ENCODE data around the gene KRT3. TPM values are rescaled to one million over a fixed set of nuclear protein-coding genes. Genes with fewer than 3 reads are reported as not detected.

The KRT3 gene
- total RNA-seq, 2 experiments from 2014 or later = not detected

DNA sequence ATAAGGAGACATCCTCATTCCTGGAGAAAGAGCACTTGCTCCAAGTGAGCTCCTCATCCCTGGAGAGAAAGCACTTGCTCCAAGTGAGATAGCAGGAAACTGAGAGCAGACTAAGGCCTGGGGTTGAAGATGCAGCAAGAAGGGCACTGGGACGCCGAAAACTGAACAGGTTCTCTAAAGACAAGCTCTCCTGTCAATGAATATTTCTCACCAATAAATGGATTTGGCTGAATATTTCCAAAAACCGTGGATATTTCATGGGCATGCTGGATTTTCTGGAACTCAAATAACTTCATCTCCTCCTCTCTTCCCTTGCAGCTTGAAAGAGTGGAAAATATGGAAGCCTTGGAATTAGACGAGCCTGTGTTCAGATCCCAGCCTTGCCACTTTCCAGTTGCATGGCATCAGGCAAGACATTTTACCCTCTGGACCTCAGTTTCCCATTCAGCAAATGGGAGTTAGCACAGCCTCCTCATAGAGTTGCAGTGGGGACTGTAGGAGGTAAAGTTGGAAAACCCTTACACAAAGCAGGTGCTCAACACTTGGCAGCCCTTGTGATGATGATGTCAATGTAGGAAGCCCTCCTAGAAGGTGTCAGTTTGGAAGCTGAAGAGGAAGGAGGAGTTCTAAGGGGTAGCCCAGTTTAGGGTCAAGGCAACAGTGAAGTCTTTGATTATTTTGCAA lies 14.4 kb downstream of the KRT3 start:
- no peak overlapping the region for H3K4me3 Mint-ChIP-seq
- DNase-seq (no peak), ATAC-seq (ENCODE audit: low read depth) (no peak)
- no peaks in the 10 kb centered on the region for H3K9me3 Mint-ChIP-seq
- H3K27me3 Mint-ChIP-seq = peaks cover 15% of the 10 kb centered on the region
- H3K27ac Mint-ChIP-seq = no peak overlapping the region
- H3K4me1 Mint-ChIP-seq = no peaks in the 10 kb centered on the region
- H3K36me3 Mint-ChIP-seq = no peaks in the 10 kb centered on the region
- POLR2A ChIA-PET = no interaction called here

DNA sequence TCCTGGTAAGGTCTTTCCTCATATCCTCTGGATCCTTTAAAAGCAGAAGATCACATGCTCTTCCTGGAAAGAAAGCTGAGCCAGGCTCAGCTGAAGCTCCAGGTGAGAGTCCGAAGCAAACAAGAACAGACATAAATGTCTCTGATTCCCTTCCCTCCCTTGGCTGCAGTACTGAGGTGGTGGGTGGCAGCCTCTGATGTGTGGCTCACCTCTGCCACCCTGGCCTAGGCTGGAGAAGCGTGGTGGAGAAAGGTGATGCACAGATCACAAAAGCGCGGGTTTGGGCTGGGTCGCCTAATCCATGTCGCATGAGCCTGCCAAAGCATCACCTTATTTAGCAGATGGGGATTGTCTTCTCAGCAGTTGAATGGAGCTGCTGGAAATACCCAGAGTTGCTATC lies 16.0 kb downstream of the KRT3 start:
- Mint-ChIP-seq H3K27ac (no peak overlapping the region), H3K36me3 (no peaks in the 10 kb centered on the region), H3K4me1 (no peaks in the 10 kb centered on the region), H3K27me3 (peaks cover 17% of the 10 kb centered on the region), H3K4me3 (no peak overlapping the region), H3K9me3 (no peaks in the 10 kb centered on the region)
- ATAC-seq (ENCODE audit: low read depth) = no peak
- no peak for DNase-seq
- POLR2A ChIA-PET = no interaction called here

DNA sequence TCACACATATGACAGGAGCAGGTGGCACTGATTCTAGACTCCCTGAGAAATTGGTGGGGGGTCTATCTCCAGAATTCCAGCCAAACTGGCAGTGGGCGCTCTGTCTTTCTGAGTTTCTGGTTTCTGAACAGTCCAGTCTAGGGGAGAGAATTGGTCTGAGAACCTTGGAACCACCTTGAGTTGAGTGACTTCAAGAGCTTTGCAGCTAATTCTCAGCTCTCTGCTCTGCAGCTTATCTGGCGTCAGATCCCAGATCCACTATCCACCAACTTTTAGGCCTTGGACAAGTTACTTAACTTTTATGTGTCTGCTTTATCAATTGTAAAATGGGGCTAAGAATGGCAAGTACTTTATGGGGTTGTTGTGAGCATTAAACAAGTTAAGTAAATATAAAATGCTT lies 17.1 kb downstream of the KRT3 start:
- peaks cover 15% of the 10 kb centered on the region for H3K27me3 Mint-ChIP-seq
- POLR2A ChIA-PET = no interaction called here
- DNase-seq = no peak
- H3K4me3 Mint-ChIP-seq = no peak overlapping the region
- no peaks in the 10 kb centered on the region for H3K4me1 Mint-ChIP-seq
- no peaks in the 10 kb centered on the region for H3K9me3 Mint-ChIP-seq
- no peak overlapping the region for H3K27ac Mint-ChIP-seq
- no peak for ATAC-seq (ENCODE audit: low read depth)
- no peaks in the 10 kb centered on the region for H3K36me3 Mint-ChIP-seq

DNA sequence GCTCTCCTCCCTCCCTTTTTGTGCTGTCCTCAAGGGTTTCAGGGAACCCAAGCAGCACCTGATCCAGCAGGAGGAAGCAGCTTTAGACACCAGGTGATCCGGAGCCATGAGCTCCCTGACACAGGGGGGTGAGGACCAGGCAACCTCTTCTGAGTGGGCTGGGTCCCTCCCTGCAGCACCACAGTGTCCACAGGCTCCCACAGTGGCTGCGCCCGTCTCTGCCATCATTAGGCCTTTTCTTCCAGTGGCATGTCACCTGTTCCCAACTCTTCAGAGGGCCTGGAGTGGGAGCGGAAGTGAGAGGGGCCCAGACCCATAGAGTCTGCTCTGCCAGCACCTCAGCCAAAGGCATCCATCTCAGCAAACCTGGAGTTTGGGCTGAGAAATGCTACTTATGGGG lies 18.4 kb downstream of the KRT3 start:
- H3K27ac Mint-ChIP-seq = no peak overlapping the region
- DNase-seq (no peak), ATAC-seq (ENCODE audit: low read depth) (no peak)
- no peaks in the 10 kb centered on the region for H3K36me3 Mint-ChIP-seq
- H3K9me3 Mint-ChIP-seq = no peaks in the 10 kb centered on the region
- H3K27me3 Mint-ChIP-seq = peaks cover 20% of the 10 kb centered on the region
- no peaks in the 10 kb centered on the region for H3K4me1 Mint-ChIP-seq
- POLR2A ChIA-PET = no interaction called here
- H3K4me3 Mint-ChIP-seq = no peak overlapping the region

DNA sequence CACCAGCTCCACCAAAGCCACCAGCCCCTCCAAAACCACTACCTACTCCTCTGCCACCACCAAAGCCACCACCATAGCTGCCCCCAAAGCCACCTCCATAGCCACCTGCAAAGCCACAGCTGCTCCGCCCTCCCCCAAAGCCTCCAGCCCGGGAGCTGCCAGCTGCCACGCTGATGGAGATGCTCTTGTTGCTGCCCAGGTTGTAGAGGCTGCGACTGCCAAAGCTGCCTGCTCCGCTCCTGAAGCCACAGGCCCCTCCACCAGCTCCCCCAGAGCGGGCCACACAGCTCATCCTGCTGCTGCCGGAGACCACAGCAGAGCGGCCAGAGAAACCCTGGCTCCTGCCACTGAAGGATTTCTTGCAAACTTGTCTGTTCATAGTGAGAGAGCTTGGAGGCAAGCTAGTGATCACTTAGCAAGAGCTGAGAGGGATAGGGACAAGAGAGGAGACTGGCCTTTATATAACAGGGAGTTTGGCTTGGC lies 19.0 kb downstream of the KRT3 start, which contains the start of gene KRT76:
Gene KRT76, minus strand, starts transcription at position 433 of the 483 bp plus-strand sequence. Its CDS starts 54 bp downstream, at position 379.
- H3K27ac Mint-ChIP-seq = no peak within 1 kb of the TSS
- peaks cover 20% of the 10 kb centered on the region for H3K27me3 Mint-ChIP-seq
- ATAC-seq (ENCODE audit: low read depth) (no peak), DNase-seq (no peak)
- POLR2A ChIA-PET = no interaction called here
- H3K4me1 Mint-ChIP-seq = no peaks in the 10 kb centered on the region
- no peaks in the 10 kb centered on the region for H3K36me3 Mint-ChIP-seq
- H3K9me3 Mint-ChIP-seq = no peaks in the 10 kb centered on the region
- no peak within 1 kb of the TSS for H3K4me3 Mint-ChIP-seq

DNA sequence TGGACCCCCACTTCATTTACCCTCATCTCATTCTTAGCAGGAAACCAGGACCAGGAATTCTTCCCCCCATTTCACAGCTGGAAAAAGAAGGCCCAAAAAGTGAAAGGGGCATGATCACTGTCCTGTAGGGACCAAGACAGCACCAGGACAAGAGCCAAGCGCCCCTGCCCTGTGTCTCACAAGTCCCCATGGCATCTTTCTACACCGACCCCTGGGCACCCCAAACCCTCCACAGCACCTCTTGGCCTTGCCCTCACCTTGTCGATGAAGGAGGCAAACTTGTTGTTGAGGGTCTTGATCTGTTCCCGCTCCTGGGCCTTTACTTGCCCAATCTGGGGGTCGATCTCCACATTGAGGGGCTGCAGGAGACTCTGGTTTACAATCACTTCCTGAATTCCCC lies 19.5 kb downstream of the KRT3 start:
- Mint-ChIP-seq H3K27ac (no peak overlapping the region), H3K36me3 (no peaks in the 10 kb centered on the region), H3K4me3 (no peak overlapping the region), H3K9me3 (no peaks in the 10 kb centered on the region), H3K27me3 (peaks cover 20% of the 10 kb centered on the region), H3K4me1 (no peaks in the 10 kb centered on the region)
- no peak for ATAC-seq (ENCODE audit: low read depth)
- POLR2A ChIA-PET = no interaction called here
- no peak for DNase-seq

DNA sequence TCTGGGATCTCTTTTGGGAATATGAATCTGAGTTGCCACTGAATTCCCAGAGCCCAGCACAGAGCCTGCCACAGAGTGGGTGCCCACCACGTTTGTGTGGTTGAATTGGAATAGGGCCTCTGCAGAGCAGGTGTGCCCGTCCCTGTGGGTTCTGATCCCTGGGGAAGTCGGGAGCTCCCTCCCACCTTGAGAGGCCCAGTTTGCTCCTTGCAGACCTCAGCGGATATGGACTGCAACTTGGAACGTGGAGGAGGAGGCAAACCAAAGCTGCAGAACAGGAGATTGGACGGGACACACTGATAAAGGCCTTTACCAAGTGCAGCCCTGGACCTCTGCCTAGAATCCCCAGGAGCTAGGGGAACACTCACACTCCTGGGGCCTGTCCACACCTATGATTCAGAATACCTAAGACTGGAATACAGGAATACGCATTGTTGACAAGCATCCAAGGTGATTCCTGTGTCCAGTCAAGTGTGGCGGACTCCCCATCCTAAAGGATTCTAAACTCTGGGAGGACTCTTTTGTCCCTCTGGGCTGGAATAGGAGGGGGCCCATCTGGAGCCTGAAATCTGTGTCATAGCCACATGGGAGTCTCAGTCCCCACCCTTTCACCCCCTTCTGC lies 21.2 kb downstream of the KRT3 start:
- no peak overlapping the region for H3K27ac Mint-ChIP-seq
- peaks cover 21% of the 10 kb centered on the region for H3K27me3 Mint-ChIP-seq
- ATAC-seq (ENCODE audit: low read depth) (no peak), DNase-seq (no peak)
- peaks cover 2% of the 10 kb centered on the region for H3K9me3 Mint-ChIP-seq
- H3K4me1 Mint-ChIP-seq = no peaks in the 10 kb centered on the region
- no peaks in the 10 kb centered on the region for H3K36me3 Mint-ChIP-seq
- POLR2A ChIA-PET = no interaction called here
- no peak overlapping the region for H3K4me3 Mint-ChIP-seq

DNA sequence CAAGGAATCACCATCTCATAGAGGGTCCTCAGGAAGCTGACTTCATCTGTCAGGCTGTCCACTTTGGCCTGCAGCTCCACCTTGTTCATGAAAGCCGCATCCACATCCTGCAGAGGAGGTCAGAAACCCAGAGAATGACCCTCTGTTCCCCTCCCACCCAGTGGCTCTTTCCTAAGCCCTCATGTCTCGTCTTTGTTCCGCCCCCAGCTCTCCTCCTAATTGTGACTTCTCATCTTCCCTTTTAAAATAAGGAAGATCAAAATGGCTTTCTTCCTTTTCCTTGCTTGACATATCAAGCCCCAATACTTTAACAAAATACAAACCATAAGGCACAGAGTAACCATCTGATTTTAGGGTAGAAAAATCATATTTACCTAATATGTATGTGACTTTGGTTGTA lies 23.1 kb downstream of the KRT3 start:
- no peak overlapping the region for H3K27ac Mint-ChIP-seq
- no peak overlapping the region for H3K4me3 Mint-ChIP-seq
- peaks cover 2% of the 10 kb centered on the region for H3K9me3 Mint-ChIP-seq
- peaks cover 20% of the 10 kb centered on the region for H3K27me3 Mint-ChIP-seq
- DNase-seq (no peak), ATAC-seq (ENCODE audit: low read depth) (no peak)
- no peaks in the 10 kb centered on the region for H3K36me3 Mint-ChIP-seq
- no peaks in the 10 kb centered on the region for H3K4me1 Mint-ChIP-seq
- POLR2A ChIA-PET = no interaction called here

DNA sequence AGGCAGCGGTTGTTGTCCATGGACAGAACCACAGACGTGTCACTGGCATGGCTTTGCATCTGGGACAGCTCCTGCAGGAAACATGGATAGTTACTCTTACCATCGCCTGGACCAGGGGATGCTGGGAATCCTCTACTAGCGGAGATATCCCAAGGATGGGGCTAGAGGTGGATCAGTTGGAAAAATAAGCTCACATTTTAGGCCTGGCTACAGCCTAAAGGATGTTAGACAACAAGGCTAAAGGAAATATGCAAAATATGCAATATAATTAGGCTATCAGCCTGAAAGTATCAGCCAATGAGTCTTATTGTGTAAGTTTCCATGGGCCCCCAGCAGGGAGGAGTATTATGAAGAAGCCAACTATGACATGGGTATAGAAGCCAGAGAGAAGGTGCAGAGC lies 23.7 kb downstream of the KRT3 start:
- Mint-ChIP-seq H3K27ac (no peak overlapping the region), H3K4me1 (no peaks in the 10 kb centered on the region), H3K36me3 (no peaks in the 10 kb centered on the region), H3K4me3 (no peak overlapping the region), H3K27me3 (peaks cover 20% of the 10 kb centered on the region), H3K9me3 (peaks cover 2% of the 10 kb centered on the region)
- ATAC-seq (ENCODE audit: low read depth) (no peak), DNase-seq (no peak)
- POLR2A ChIA-PET = no interaction called here

DNA sequence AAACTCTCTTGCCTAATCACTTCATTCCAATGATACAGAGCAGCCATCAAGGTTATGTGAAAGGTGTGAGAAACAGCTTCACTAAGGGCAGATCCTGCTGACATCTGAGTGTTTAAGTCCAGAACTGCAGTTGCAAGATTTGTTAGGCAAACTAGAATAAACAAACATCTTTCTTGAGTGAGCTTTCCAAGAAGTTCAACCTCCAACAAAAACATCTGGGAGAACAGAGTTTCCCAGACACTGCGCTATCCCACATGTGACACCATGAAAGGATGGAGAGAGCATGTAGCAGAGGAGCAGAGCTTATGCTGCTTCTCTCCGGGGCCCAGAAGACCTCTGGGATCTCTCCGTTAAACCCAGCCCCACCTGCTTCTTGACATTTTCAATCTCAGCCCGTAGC lies 24.4 kb downstream of the KRT3 start:
- Mint-ChIP-seq H3K4me3 (no peak overlapping the region), H3K36me3 (no peaks in the 10 kb centered on the region), H3K9me3 (peaks cover 2% of the 10 kb centered on the region), H3K27ac (no peak overlapping the region), H3K27me3 (peaks cover 16% of the 10 kb centered on the region), H3K4me1 (no peaks in the 10 kb centered on the region)
- DNase-seq (no peak), ATAC-seq (ENCODE audit: low read depth) (no peak)
- POLR2A ChIA-PET = no interaction called here

DNA sequence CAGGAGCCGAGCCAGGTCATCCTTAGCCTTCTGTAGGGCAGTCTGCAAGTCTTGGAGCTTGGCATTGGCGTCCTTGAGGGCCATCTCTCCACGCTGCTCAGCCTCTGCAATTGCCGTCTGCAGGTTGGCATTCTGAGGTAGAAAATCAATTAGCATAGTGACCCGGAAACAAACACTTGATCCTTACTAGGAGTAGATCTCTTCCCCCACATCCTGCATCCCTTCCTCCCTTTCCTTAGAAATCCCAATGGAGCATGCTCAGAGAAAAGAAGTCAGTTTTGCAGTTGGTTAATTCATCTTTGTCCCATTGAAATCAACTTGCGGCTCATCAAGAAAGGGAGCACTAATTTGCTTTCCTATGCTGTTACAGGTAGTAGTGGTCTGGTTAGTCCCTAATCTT lies 24.8 kb downstream of the KRT3 start:
- H3K4me3 Mint-ChIP-seq = no peak overlapping the region
- H3K9me3 Mint-ChIP-seq = peaks cover 2% of the 10 kb centered on the region
- H3K4me1 Mint-ChIP-seq = no peaks in the 10 kb centered on the region
- DNase-seq (no peak), ATAC-seq (ENCODE audit: low read depth) (no peak)
- H3K27ac Mint-ChIP-seq = no peak overlapping the region
- POLR2A ChIA-PET = no interaction called here
- H3K27me3 Mint-ChIP-seq = peaks cover 15% of the 10 kb centered on the region
- H3K36me3 Mint-ChIP-seq = no peaks in the 10 kb centered on the region

DNA sequence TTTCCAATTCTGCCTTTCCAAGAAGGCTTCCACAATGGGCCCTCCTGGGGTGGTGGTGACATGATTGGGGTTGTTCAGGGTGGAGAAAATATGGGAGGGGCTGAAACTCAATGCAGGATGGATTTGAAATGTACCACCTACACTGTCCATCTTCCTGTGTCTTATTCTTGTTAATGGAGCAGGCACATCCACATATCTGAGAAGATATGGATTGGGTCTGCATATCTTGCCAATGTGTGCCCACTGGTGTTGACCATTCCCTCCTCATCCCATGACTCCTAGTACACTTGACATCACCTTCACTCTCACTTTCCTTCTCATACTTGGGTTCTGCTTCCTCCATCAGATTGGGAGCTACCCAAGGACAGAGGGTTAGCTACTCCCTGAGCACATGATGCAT lies 26.0 kb downstream of the KRT3 start:
- POLR2A ChIA-PET = no interaction called here
- Mint-ChIP-seq H3K27me3 (peaks cover 13% of the 10 kb centered on the region), H3K4me1 (no peaks in the 10 kb centered on the region), H3K27ac (no peak overlapping the region), H3K9me3 (peaks cover 2% of the 10 kb centered on the region), H3K36me3 (no peaks in the 10 kb centered on the region), H3K4me3 (no peak overlapping the region)
- ATAC-seq (ENCODE audit: low read depth) (no peak), DNase-seq (no peak)

DNA sequence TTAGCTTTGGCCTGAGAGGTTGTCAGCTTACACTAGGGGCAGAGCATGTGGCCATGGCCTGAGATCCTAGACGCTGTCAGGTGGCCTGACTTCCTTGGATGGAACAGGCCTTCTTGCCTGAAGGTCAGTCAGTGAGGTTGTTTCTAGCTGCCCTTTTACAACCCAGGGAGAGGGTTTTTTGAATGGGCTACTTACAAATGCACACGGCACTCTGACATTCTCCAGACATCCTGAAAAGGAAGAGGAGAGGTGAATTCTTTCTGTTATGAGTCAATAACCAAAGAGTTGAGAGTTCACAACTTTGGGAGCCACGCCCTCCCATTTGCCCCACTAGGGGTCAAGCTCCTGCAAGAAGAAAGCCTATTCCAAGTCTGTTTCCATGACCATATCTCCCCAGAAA lies 26.6 kb downstream of the KRT3 start:
- no peak for DNase-seq

DNA sequence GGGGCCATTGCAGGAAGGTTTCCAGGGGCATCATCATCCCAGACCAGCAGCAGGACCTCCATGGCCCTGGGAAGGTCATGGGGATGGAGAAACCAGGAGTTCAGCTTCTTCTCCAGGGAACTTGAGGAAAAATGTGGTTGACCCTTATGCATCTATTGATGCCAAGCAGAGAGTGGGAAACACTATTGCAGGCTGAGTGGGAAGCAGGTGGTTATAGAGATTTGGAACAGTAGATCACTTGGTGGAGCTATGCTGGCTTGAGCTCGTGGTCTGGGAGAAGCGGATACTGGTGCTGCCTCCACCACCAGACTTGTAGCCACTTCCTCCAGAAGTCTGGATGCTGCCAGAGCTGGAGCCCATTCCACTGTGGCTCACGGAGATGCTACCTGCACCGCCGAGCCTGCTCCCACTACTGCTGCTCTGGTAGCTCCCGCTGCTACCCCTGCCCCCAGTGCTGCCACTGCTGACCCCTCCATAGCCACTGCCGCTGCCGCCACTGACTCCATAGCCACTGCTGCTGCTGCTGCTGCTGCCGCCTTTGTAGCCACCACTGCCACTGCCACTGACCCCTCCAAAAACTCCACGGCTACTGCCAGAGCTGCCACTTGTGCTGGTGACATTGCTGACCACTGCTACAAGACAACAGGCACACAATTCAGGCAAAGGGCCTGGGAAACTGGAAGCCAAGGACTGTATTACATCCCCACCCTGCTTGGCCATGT lies 27.3 kb downstream of the KRT3 start:
- Mint-ChIP-seq H3K36me3 (no peaks in the 10 kb centered on the region), H3K4me3 (no peak overlapping the region), H3K27me3 (peaks cover 13% of the 10 kb centered on the region), H3K4me1 (no peaks in the 10 kb centered on the region), H3K9me3 (peaks cover 2% of the 10 kb centered on the region), H3K27ac (no peak overlapping the region)
- no peak for DNase-seq
- POLR2A ChIA-PET = no interaction called here
- ATAC-seq (ENCODE audit: low read depth) = no peak

More for the DNA sequence above, 26.6 kb downstream of the KRT3 start:
- Mint-ChIP-seq H3K27ac (no peak overlapping the region), H3K27me3 (peaks cover 13% of the 10 kb centered on the region), H3K4me3 (no peak overlapping the region), H3K9me3 (peaks cover 2% of the 10 kb centered on the region), H3K4me1 (no peaks in the 10 kb centered on the region), H3K36me3 (no peaks in the 10 kb centered on the region)
- POLR2A ChIA-PET = no interaction called here
- ATAC-seq (ENCODE audit: low read depth) = no peak
